ENCODE data around the gene PABPN1. TPM values are rescaled to one million over a fixed set of nuclear protein-coding genes. Genes with fewer than 3 reads are reported as not detected.

PABPN1 gene
- total and polyA plus RNA-seq, 2 of the 13 experiments (the other 11 are each of a cell fraction or from before 2014, with no cell fraction given), result 233 to 524 TPM

DNA sequence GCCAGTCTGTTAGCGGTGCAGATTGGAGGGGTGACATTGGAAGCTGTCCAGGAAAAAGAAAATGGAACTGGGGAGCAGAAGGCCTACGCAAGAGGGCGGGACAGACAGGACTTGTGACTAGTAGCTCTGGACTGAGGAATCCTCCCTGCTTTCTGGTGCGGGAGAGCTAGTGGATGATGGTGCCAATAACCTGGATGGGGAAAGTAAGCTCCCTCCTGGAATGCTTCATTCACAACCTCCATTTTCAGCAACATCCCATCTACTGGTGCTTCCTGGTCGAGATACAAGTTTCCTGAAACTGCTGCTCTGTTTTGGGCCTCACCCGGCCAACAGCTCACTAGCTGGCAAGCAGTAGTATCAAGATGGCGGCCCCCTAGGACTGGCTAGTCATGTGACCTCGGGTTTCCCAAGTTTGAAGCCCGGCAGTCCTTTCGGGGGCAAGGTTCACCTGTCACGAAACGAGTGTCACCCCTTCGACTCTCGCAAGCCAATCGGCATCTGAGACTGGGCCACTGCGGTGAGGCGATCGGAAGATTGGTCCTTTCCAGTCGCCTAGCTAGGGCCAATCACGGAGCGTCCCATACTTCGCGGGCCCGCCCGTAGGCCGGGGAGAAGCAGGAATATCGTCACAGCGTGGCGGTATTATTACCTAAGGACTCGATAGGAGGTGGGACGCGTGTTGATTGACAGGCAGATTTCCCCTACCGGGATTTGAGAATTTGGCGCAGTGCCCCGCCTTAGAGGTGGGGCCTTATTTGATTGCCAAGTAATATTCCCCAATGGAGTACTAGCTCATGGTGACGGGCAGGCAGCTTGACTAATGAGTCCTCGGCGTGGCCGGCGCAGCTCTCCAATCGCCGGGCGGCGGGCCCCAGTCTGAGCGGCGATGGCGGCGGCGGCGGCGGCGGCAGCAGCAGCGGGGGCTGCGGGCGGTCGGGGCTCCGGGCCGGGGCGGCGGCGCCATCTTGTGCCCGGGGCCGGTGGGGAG lies at the start of gene PABPN1 (continued):
- TF ChIP-seq, protein P1, sequence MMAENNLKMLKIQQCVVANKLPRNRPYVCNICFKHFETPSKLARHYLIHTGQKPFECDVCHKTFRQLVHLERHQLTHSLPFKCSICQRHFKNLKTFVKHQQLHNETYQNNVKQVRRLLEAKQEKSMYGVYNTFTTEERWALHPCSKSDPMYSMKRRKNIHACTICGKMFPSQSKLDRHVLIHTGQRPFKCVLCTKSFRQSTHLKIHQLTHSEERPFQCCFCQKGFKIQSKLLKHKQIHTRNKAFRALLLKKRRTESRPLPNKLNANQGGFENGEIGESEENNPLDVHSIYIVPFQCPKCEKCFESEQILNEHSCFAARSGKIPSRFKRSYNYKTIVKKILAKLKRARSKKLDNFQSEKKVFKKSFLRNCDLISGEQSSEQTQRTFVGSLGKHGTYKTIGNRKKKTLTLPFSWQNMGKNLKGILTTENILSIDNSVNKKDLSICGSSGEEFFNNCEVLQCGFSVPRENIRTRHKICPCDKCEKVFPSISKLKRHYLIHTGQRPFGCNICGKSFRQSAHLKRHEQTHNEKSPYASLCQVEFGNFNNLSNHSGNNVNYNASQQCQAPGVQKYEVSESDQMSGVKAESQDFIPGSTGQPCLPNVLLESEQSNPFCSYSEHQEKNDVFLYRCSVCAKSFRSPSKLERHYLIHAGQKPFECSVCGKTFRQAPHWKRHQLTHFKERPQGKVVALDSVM (CRISPR knock-in tag; IDR thresholded peaks at IDR 0.05), result no peak; the same call in 1 of the 2 replicates
- TF ChIP-seq SP4 (CRISPR knock-in tag; IDR thresholded peaks at IDR 0.05) (peak; percentile 96), ZNF776 (CRISPR knock-in tag; IDR thresholded peaks at IDR 0.05) (peak; percentile 73; the same call in 1 of the 2 replicates), HOXA9 (CRISPR knock-in tag; IDR thresholded peaks at IDR 0.05; ENCODE audit: borderline replicate concordance) (no peak; the same call in 1 of the 2 replicates), SMAD3 (CRISPR knock-in tag; IDR thresholded peaks at IDR 0.05) (peak; percentile 99), SMAD9 (CRISPR knock-in tag; IDR thresholded peaks at IDR 0.05) (peak; percentile 98), GLI4 (CRISPR knock-in tag; IDR thresholded peaks at IDR 0.05; ENCODE audit: borderline replicate concordance) (peak; percentile 99), ZNF605 (CRISPR knock-in tag; IDR thresholded peaks at IDR 0.05) (peak; percentile 94), ZNF101 (CRISPR knock-in tag; IDR thresholded peaks at IDR 0.05; ENCODE audit: borderline replicate concordance, low read depth) (no peak; the same call in 1 of the 2 replicates), TAF15 (IDR thresholded peaks at IDR 0.05; ENCODE audit: low read depth, low read length, poor library complexity, severe bottlenecking) (peak; percentile 95), ZNF749 (CRISPR knock-in tag; IDR thresholded peaks at IDR 0.05; ENCODE audit: borderline replicate concordance) (peak; percentile 92), ZFP82 (CRISPR knock-in tag; IDR thresholded peaks at IDR 0.05; ENCODE audit: borderline replicate concordance) (peak; percentile 68; the same call in 1 of the 2 replicates), KAT8 (CRISPR knock-in tag; IDR thresholded peaks at IDR 0.05) (peak; percentile 100), TEF (CRISPR knock-in tag; IDR thresholded peaks at IDR 0.05) (peak; percentile 87)
- TF ChIP-seq, protein P2, sequence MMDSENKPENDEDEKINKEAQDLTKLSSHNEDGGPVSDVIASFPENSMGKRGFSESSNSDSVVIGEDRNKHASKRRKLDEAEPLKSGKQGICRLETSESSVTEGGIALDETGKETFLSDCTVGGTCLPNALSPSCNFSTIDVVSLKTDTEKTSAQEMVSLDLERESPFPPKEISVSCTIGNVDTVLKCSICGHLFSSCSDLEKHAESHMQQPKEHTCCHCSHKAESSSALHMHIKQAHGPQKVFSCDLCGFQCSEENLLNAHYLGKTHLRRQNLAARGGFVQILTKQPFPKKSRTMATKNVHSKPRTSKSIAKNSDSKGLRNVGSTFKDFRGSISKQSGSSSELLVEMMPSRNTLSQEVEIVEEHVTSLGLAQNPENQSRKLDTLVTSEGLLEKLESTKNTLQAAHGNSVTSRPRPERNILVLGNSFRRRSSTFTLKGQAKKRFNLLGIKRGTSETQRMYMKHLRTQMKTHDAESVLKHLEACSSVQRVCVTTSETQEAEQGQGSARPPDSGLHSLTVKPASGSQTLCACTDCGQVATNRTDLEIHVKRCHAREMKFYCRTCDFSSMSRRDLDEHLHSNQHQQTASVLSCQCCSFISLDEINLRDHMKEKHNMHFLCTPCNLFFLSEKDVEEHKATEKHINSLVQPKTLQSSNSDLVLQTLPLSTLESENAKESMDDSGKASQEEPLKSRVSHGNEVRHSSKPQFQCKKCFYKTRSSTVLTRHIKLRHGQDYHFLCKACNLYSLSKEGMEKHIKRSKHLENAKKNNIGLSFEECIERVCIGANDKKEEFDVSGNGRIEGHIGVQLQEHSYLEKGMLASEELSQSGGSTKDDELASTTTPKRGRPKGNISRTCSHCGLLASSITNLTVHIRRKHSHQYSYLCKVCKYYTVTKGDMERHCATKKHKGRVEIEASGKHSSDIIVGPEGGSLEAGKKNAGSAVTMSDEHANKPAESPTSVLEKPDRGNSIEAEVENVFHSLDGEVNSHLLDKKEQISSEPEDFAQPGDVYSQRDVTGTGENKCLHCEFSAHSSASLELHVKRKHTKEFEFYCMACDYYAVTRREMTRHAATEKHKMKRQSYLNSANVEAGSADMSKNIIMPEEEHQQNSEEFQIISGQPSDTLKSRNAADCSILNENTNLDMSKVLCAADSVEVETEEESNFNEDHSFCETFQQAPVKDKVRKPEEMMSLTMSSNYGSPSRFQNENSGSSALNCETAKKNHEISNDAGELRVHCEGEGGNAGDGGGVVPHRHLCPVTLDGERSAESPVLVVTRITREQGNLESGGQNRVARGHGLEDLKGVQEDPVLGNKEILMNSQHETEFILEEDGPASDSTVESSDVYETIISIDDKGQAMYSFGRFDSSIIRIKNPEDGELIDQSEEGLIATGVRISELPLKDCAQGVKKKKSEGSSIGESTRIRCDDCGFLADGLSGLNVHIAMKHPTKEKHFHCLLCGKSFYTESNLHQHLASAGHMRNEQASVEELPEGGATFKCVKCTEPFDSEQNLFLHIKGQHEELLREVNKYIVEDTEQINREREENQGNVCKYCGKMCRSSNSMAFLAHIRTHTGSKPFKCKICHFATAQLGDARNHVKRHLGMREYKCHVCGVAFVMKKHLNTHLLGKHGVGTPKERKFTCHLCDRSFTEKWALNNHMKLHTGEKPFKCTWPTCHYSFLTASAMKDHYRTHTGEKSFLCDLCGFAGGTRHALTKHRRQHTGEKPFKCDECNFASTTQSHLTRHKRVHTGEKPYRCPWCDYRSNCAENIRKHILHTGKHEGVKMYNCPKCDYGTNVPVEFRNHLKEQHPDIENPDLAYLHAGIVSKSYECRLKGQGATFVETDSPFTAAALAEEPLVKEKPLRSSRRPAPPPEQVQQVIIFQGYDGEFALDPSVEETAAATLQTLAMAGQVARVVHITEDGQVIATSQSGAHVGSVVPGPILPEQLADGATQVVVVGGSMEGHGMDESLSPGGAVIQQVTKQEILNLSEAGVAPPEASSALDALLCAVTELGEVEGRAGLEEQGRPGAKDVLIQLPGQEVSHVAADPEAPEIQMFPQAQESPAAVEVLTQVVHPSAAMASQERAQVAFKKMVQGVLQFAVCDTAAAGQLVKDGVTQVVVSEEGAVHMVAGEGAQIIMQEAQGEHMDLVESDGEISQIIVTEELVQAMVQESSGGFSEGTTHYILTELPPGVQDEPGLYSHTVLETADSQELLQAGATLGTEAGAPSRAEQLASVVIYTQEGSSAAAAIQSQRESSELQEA (CRISPR knock-in tag; IDR thresholded peaks at IDR 0.05; ENCODE audit: not compliant biosample characterization), result no peak
